GM18520 (cell line): ENCODE measurements around the gene NPY4R.
"Not testable (repeated sequence)": the region's sequence is repeated elsewhere in the genome, so short reads cannot be mapped to it uniquely, and the experiment has no call there.

Experiments
- ATAC-seq: cut with Tn5 transposase; IDR thresholded peaks from one replicate; pipeline ENCODE4 v1.9.1; 2021; ENCODE audit not compliant: unreplicated experiment

Gene NPY4R

GRCh38 chr10:46465765-46466164 is at the start of gene NPY4R:
TSS of gene NPY4R (minus strand) at chr10:46465958. CDS start at chr10:46462635, 3,323 bp downstream.
- not testable (repeated sequence) for ATAC-seq

GRCh38 chr10:46515366-46515765 is 49.6 kb upstream of the NPY4R start:
- no peak for ATAC-seq

GRCh38 chr10:46514899-46515298 is 49.1 kb upstream of the NPY4R start:
- no peak for ATAC-seq

- no peak for ATAC-seq
These were observed 48.7 kb upstream of the NPY4R start for GRCh38 chr10:46514431-46514861.

GRCh38 chr10:46513333-46513732 is 47.6 kb upstream of the NPY4R start:
- ATAC-seq: not testable (repeated sequence)

GRCh38 chr10:46512725-46513124 is 47.0 kb upstream of the NPY4R start:
- not testable (repeated sequence) for ATAC-seq

- not testable (repeated sequence) for ATAC-seq
These were observed 46.2 kb upstream of the NPY4R start for GRCh38 chr10:46512002-46512401.

- ATAC-seq: not testable (repeated sequence)
These were observed 34.2 kb upstream of the NPY4R start for GRCh38 chr10:46499990-46500389.

- not testable (repeated sequence) for ATAC-seq
These were observed 33.4 kb upstream of the NPY4R start for GRCh38 chr10:46498985-46499703.

- ATAC-seq: not testable (repeated sequence)
These were observed 32.1 kb upstream of the NPY4R start for GRCh38 chr10:46497878-46498277.

GRCh38 chr10:46497401-46497800 is 31.6 kb upstream of the NPY4R start:
- not testable (repeated sequence) for ATAC-seq

GRCh38 chr10:46491364-46492114 is 25.8 kb upstream of the NPY4R start:
- not testable (repeated sequence) for ATAC-seq

- ATAC-seq: not testable (repeated sequence)
These were observed 24.5 kb upstream of the NPY4R start for GRCh38 chr10:46490285-46490684.

GRCh38 chr10:46486459-46486858 is 20.7 kb upstream of the NPY4R start:
- not testable (repeated sequence) for ATAC-seq

GRCh38 chr10:46474746-46475320 is 9.1 kb upstream of the NPY4R start:
- ATAC-seq: not testable (repeated sequence)

- ATAC-seq: not testable (repeated sequence)
These were observed 8.0 kb upstream of the NPY4R start for GRCh38 chr10:46473758-46474157.

GRCh38 chr10:46470134-46470533 is 4.4 kb upstream of the NPY4R start:
- ATAC-seq: not testable (repeated sequence)

- not testable (repeated sequence) for ATAC-seq
These were observed 2.5 kb upstream of the NPY4R start for GRCh38 chr10:46468119-46468809.

GRCh38 chr10:46463608-46464007 is 2.1 kb downstream of the NPY4R start:
- not testable (repeated sequence) for ATAC-seq

- ATAC-seq: not testable (repeated sequence)
These were observed 3.5 kb downstream of the NPY4R start for GRCh38 chr10:46462276-46462675.

GRCh38 chr10:46459579-46459978 is 6.2 kb downstream of the NPY4R start:
- not testable (repeated sequence) for ATAC-seq
